SU-DHL-6 (cell line): ENCODE results near the gene C3orf33.

Experiments used
- H2AFZ ChIP-seq: fragments of 200-600 bp; sonication (generic); 2 replicates; pipeline ENCODE4 v1.6.1; 2014; ENCODE audit warnings: low read depth, mild to moderate bottlenecking, moderate library complexity, mixed read lengths, antibody characterized with exemption, low read length; ENCODE audit not compliant: severe bottlenecking
- H3F3A ChIP-seq: fragments of 200-600 bp; shearing (Covaris generic); 2 replicates; pipeline ENCODE4 v1.6.0; 2016; ENCODE audit warnings: antibody characterized with exemption, mild to moderate bottlenecking; ENCODE audit not compliant: insufficient read depth
- H3K27ac ChIP-seq: fragments of 200-600 bp; sonication (generic); 2 replicates; pipeline ENCODE4 v1.5.1; 2016; ENCODE audit warnings: low read depth, mild to moderate bottlenecking, low read length, moderate library complexity, mixed read lengths
- H3K27me3 ChIP-seq: fragments of 200-600 bp; sonication (generic), shearing (Covaris generic); 2 replicates; pipeline ENCODE4 v1.6.0; 2014; ENCODE audit warnings: mild to moderate bottlenecking, low read length
- H3K36me3 ChIP-seq: fragments of 200-600 bp; sonication (generic); 2 replicates; pipeline ENCODE4 v1.6.1; 2014; ENCODE audit warnings: mild to moderate bottlenecking, low read length, mixed read lengths
- H3K4me2 ChIP-seq: fragments of 300-600, 200-600 bp; shearing (Covaris generic), sonication (generic); 2 replicates; pipeline ENCODE4 v1.6.0; 2014; ENCODE audit warnings: low read length, low read depth, mild to moderate bottlenecking; ENCODE audit not compliant: poor library complexity, severe bottlenecking
- H3K4me3 ChIP-seq: fragments of 200-600 bp; sonication (generic); 2 replicates; pipeline ENCODE4 v1.5.1; 2014; ENCODE audit warnings: antibody characterized with exemption, low read length, mild to moderate bottlenecking, mixed read lengths; ENCODE audit not compliant: insufficient read depth, poor library complexity, severe bottlenecking
- H3K79me2 ChIP-seq: fragments of 200-600 bp; sonication (generic); 2 replicates; pipeline ENCODE4 v1.6.1; 2014; ENCODE audit warnings: mild to moderate bottlenecking, low read length, moderate library complexity; ENCODE audit not compliant: insufficient read depth
- H3K9ac ChIP-seq: fragments of 200-600 bp; sonication (generic); 2 replicates; pipeline ENCODE4 v1.7.0; 2014; ENCODE audit warnings: mild to moderate bottlenecking, low read length
- H3K9me2 ChIP-seq: fragments of 200-600 bp; sonication (generic); replicated peaks from 2 replicates; pipeline ENCODE4 v1.6.1; 2014; ENCODE audit warnings: low read length; ENCODE audit not compliant: insufficient read depth
- H3K9me3 ChIP-seq: fragments of 200-600 bp; sonication (generic); 2 replicates; pipeline ENCODE4 v1.6.1; 2014; ENCODE audit warnings: low read length, mixed read lengths; ENCODE audit not compliant: insufficient read depth
- H4K20me1 ChIP-seq: fragments of 200-600 bp; sonication (generic); 2 replicates; pipeline ENCODE4 v1.6.1; 2014; ENCODE audit warnings: low read depth, mild to moderate bottlenecking, antibody characterized with exemption, low read length, moderate library complexity, mixed read lengths
- EZH2phosphoT487 ChIP-seq: fragments of 200-600 bp; sonication (generic), shearing (Covaris generic); conservative IDR thresholded peaks from 2 replicates; pipeline ENCODE4 v1.6.1; 2018; ENCODE audit warnings: mild to moderate bottlenecking, antibody characterized with exemption, low read length, moderate library complexity, mixed read lengths
- TF ChIP-seq, protein P1 (sequence below): fragments of 200-600 bp; sonication (generic); IDR thresholded peaks from one replicate; pipeline ENCODE4 v1.5.1; 2017; ENCODE audit warnings: antibody characterized with exemption, mild to moderate bottlenecking, low read length, moderate library complexity; ENCODE audit not compliant: insufficient read depth, poor library complexity, severe bottlenecking

Gene C3orf33

GRCh38 chr3:155747946-155748290 is 58.2 kb downstream of the C3orf33 start:
- H3K27me3 ChIP-seq, result no peaks in the 10 kb centered on the region
- no peaks in the 10 kb centered on the region for H3K9me2 ChIP-seq
- H3K27ac ChIP-seq, result no peak overlapping the region
- H3K4me3 ChIP-seq, result no peak overlapping the region
- no peak overlapping the region for H2AFZ ChIP-seq
- H3F3A ChIP-seq, result no peaks in the 10 kb centered on the region
- H3K79me2 ChIP-seq, result no peaks in the 10 kb centered on the region
- H4K20me1 ChIP-seq, result no peaks in the 10 kb centered on the region
- no peaks in the 10 kb centered on the region for H3K9me3 ChIP-seq
- H3K4me2 ChIP-seq, result no peak overlapping the region
- TF ChIP-seq, protein P1, sequence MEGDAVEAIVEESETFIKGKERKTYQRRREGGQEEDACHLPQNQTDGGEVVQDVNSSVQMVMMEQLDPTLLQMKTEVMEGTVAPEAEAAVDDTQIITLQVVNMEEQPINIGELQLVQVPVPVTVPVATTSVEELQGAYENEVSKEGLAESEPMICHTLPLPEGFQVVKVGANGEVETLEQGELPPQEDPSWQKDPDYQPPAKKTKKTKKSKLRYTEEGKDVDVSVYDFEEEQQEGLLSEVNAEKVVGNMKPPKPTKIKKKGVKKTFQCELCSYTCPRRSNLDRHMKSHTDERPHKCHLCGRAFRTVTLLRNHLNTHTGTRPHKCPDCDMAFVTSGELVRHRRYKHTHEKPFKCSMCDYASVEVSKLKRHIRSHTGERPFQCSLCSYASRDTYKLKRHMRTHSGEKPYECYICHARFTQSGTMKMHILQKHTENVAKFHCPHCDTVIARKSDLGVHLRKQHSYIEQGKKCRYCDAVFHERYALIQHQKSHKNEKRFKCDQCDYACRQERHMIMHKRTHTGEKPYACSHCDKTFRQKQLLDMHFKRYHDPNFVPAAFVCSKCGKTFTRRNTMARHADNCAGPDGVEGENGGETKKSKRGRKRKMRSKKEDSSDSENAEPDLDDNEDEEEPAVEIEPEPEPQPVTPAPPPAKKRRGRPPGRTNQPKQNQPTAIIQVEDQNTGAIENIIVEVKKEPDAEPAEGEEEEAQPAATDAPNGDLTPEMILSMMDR, result no peak
- no peak overlapping the region for H3K9ac ChIP-seq
- H3K36me3 ChIP-seq, result no peaks in the 10 kb centered on the region

DNA sequence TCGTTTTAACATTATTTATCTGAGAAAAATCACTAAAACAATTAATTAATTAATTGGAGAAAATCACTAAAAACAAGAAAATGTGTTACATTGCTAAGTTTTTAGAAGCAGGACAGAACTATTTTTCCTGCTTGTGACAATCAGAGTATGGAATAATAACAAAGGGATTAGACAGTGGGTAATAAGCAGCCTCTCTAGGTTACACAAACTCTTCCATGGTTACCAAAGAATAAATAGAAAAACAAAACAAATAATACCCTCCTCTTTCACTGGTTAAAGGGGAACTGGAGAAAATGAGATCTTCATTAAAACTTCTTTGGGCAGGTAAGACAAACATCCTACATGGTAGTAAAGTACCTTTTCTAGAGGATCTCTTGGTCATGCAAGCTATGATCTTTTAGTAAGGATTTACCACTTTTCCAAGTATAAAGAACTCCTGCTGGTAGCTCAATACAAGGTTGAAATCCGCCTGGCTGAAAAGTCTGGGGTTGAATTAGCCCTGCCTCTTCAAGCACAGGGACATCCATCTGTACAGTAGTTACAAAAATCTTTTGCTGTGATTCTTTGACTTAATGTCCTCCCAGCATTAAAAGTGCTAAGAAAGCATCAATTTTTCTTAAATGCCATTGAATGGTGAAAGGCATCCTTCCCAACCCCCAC is 58.7 kb downstream of the C3orf33 start:
- Histone ChIP-seq H3K4me2 (no peak overlapping the region), H3K27me3 (no peaks in the 10 kb centered on the region)

DNA sequence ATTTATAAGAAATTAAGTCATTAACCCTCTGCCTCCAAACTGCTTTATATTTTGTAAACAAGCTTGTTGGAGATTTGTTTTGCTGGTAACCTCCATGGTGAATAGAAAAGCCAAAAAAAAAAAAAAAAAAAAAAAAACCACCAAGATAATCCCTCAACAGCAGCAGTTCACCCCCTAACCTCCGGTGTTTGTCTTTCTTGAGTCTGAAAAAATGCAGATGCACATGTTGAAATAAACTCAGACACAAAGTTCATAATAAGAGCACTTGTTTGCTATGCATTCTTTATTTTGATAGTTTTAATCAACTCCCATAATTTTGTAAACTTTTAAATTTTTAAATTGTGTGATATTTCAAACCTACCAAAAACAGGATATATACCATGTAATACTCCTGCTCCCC is 59.4 kb downstream of the C3orf33 start:
- H2AFZ ChIP-seq, result no peak overlapping the region
- no peaks in the 10 kb centered on the region for H3K27me3 ChIP-seq
- H4K20me1 ChIP-seq, result no peaks in the 10 kb centered on the region
- H3K27ac ChIP-seq, result no peak overlapping the region
- H3K9me2 ChIP-seq, result no peaks in the 10 kb centered on the region
- H3K4me2 ChIP-seq, result no peak overlapping the region
- H3K36me3 ChIP-seq, result no peaks in the 10 kb centered on the region
- no peaks in the 10 kb centered on the region for H3F3A ChIP-seq
- H3K79me2 ChIP-seq, result no peaks in the 10 kb centered on the region
- no peak for TF ChIP-seq EZH2phosphoT487
- TF ChIP-seq, protein P1, result no peak
- no peak overlapping the region for H3K9ac ChIP-seq
- no peak overlapping the region for H3K4me3 ChIP-seq
- no peaks in the 10 kb centered on the region for H3K9me3 ChIP-seq

More for the DNA sequence above, 58.7 kb downstream of the C3orf33 start:
- Histone ChIP-seq H3K9me2 (no peaks in the 10 kb centered on the region), H3F3A (no peaks in the 10 kb centered on the region), H3K9me3 (no peaks in the 10 kb centered on the region), H4K20me1 (no peaks in the 10 kb centered on the region), H3K4me3 (no peak overlapping the region), H3K9ac (no peak overlapping the region), H3K36me3 (no peaks in the 10 kb centered on the region), H3K27ac (no peak overlapping the region), H3K79me2 (no peaks in the 10 kb centered on the region), H2AFZ (no peak overlapping the region)
- TF ChIP-seq EZH2phosphoT487, result no peak
- TF ChIP-seq, protein P1, result no peak
